ENCODE results near the gene WRNIP1. TPM values are rescaled to one million over a fixed set of nuclear protein-coding genes. Genes with fewer than 3 reads are reported as not detected.

Gene WRNIP1
- 36.3 to 42.4 TPM (median 40.1 TPM) in 5 replicates for total RNA-seq (2022; extraction: Qiagen RNA extraction)

GRCh38 chr6:2765166-2765895, at the start of gene WRNIP1:
WRNIP1 (plus strand) TSS chr6:2765393; CDS start chr6:2765623, 230 bp downstream.

DNA sequence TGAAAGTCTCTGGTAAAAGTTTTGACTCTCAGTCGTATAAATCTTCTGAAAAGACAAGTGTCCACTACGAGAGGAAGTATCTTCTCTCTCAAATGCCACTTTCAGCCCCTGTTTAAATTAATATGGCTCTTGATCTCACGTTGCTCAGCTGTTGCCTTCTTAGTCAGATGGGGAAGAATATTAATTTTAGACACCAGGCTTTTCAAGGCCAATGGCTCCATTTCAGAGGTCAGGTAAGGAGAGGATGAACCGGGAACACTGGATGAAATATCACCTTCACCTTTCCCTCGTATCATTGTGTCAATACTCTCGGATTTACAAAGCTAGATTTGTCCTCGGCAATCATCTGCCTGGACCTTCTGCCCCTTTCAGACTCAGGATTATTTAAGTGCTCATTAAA, 14.4 kb upstream of the WRNIP1 start, which contains the start of gene MYLK4:
Gene MYLK4, minus strand, starts transcription at position 91 of the 400 bp plus-strand sequence. CDS start 1,628 bp downstream, outside the sequence.

Other genes starting within 250 kb of the WRNIP1 start
- 0.12 to 0.18 TPM (median 0.13 TPM) in 5 replicates for gene MYLK4, start 14.5 kb upstream of the WRNIP1 start, total RNA-seq (2022; extraction: Qiagen RNA extraction)
- 46.3 to 56.4 TPM (median 47.6 TPM) in 5 replicates for gene SERPINB1, start 76.5 kb downstream of the WRNIP1 start, total RNA-seq (2022; extraction: Qiagen RNA extraction)
- gene SERPINB9, start 137.9 kb downstream of the WRNIP1 start, total RNA-seq (2022; extraction: Qiagen RNA extraction), result 8.4 to 13.3 TPM (median 11.6 TPM) in 5 replicates
- gene SERPINB6, start 206.2 kb downstream of the WRNIP1 start, total RNA-seq (2022; extraction: Qiagen RNA extraction), result 131 to 147 TPM (median 140 TPM) in 5 replicates
- gene NQO2, start 234.5 kb downstream of the WRNIP1 start, total RNA-seq (2022; extraction: Qiagen RNA extraction), result 57.8 to 85.9 TPM (median 81.6 TPM) in 5 replicates

All from A549 treated with CORT108297 at 1 μM for 4 hours (cell line).